Activated CD8-positive, alpha-beta memory T cell treated with anti-CD3 and anti-CD28 coated beads for 1 hour (primary cell): ENCODE measurements around the gene MFSD1.
"Not testable (repeated sequence)": the region's sequence is repeated elsewhere in the genome, so short reads cannot be mapped to it uniquely, and the experiment has no call there.

Source experiments
- DNase-seq, 2 donors: peaks; one replicate each; pipeline ENCODE4 v3.0.0-alpha.2; 2020; ENCODE audit warnings: low read depth in 1 of 2; ENCODE audit errors: extremely low read depth in 1 of 2

The MFSD1 gene

DNA sequence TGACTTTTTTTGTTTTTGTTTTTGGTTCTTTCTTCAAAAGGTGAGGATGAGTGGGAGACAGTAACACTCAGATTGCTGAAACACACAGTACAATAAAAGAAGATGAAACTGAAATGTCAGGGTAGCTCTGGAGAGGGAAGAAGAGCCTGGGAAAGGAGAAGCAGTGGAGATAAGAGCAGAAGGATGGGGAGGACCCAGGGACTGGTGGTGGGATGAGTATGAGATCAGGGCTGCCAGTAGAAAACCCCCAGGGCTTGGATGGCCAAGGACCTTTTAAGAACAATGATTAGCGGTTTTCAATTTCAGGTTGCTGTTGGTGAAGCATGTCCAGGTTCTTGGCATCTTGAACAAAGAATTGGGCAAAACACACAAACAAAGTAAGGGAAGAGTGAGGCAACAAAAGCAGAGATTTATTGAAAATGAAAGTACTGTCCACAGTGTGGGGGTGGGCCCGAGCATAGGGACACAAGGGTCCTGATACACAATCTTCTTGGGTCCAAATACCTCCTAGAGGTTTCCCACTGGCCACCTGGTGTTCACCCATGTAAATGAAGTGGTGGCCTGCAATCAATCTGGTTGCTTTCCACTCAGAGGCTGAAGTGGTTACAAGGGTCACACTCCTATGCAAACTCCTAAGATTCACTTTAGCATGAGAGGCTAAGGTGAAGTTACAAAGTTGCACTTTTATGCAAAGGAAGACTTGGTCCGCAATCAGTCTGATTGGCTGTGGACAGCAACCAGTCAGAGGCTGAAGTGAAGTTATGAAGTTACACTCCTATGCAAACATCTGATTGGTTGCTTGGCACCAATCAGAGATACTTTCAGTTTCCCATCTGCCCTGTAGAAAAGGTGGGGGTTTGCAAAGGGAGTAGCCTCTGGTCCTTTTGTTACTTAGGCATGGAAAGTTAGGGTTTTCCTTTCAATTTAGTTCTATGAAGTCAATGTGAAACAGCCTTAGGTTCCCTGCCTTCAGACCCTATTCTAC, 26.1 kb upstream of the MFSD1 start:
- DNase-seq = no peak

GRCh38 chr3:158776531-158776930, 25.3 kb upstream of the MFSD1 start:
- no peak for DNase-seq

DNA sequence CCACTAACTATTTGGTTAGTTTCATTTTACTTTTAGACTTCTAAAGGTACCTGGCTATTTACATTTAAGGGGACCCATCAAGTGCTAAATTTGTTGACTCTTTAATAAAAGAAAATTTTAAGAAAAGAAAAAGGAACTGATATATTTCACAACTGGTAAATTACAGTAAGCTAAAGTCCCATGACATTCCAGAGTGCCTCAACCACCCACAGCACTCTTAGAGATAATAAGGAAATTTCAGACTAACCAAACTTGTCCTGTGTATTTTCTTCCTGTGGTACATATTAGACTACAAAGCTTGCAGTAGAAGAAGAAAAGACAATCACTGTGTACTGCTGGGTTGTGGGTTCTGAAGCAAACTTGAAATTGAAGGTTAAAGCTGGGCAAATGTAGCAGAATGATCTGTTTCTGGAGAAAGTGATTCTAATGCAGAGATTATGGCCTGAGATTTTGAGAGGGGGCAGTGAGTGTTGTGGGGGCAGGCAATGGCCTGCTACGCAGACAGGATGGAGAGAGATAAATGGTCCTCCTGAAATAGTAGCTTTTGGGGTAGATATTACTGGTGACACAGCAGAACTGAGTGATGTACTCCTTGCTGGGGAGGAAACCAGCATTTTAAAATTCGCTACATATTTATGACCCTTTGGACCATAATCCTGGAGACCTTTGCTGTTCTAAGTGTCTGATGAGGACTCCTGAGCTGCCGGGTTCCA, 24.5 kb upstream of the MFSD1 start:
- no peak for DNase-seq

- no peak for DNase-seq
Observed at GRCh38 chr3:158780766-158781165, 21.1 kb upstream of the MFSD1 start.

DNA sequence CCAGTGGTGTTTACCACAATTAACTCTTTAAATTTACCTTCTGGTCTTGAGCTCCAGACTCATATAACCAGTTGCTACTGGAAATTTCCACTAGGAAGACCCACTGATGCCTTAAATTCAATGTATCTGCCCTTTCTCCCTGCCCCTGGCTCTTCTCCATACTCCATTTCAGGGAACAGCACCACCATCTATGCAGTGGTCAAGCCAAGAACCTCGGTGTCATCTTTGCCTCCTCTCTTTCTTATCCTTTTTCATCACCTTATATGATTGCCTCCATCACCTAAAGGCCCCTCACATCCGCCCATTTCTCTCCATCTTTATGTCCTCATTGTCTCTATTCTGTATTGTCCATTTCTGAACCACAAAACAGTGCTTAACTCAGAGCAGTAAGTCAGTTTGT, 20.7 kb upstream of the MFSD1 start:
- no peak for DNase-seq

DNA sequence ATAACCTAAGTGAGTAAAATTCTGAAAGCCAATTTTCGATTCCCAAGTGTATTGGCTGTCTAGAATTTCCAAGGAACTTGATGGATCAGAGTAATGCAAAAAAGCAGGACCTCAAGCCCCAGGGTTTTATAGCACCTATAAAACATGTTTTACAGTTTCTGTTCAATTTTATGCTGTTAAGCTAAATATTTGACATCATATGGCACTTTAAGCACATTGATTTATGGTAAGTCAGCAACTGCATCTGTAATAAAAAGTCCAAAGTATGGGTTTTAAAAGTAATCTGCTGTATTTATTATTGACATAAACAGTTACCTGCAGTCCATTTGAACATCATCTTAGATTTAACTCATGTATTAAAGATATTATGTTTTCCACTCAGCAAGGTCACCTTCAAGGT, 20.0 kb upstream of the MFSD1 start:
- DNase-seq = no peak

DNA sequence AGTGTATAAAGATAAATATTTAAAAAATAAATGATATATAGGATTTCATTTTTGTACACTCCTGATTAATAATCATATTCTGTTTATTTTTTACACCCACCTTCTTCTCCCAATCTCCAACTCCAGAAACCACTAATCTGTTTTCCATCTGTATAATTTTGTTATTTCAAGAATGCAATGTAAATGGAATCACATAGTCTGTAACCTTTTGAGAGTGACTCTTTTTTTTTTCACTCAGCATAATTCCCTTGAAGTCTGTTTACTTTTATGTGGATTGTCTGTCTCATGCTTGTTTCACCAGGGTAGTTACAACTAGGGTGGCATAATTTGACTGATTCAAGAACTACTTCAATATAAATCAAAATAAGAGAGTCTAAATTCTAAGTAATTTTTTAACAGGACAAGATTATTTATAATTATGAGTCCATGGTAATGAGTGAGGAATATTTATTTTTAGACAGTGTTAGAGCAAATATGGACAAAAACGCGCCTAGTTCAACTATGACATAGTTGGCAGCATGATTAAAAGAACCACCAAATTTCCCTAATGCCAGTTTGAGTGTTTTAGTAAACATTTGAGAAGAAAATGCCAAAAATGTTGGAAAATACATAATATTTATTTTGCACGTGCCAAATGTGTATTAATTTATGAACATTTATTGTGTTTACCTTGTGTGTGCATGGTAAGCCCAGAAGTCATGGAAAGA, 19.4 kb upstream of the MFSD1 start:
- DNase-seq = no peak

GRCh38 chr3:158783051-158783450, 18.8 kb upstream of the MFSD1 start:
- no peak for DNase-seq

- DNase-seq = no peak
Observed at GRCh38 chr3:158785972-158786371, 15.9 kb upstream of the MFSD1 start.

GRCh38 chr3:158788446-158788845, 13.4 kb upstream of the MFSD1 start:
- DNase-seq = no peak

GRCh38 chr3:158789592-158789991, 12.3 kb upstream of the MFSD1 start:
- no peak for DNase-seq

DNA sequence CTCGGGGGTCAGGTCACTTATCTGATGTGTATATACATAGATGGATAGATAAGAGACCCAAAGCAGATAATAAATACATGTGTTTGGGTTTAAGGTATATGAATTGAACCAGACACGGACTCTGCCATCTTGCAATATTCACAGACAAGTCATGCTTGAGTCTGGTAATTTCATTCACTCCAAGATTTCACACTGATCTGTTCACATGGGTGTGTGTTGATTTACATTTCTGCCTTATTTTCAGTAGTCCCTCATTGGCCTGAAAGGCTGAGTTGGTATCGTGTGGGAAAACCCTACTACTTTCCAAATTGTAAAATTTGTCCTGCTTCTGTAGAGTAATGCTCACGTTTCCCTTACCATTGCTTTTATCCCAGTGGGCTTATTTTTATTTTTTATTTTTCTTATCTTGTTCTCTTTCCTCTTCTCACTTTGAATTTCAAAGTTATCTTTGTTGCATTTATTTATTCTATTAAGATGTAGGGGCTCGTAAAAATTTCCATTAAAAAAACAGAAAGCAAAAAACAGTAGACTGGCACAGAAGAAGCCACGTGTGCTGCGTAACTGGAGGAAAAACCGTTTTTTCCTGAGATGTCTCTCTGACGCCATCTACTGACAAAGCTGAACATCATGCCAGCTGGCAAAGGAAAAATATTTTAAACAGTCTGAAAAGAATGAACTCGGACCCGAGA, 10.8 kb upstream of the MFSD1 start:
- no peak for DNase-seq

DNA sequence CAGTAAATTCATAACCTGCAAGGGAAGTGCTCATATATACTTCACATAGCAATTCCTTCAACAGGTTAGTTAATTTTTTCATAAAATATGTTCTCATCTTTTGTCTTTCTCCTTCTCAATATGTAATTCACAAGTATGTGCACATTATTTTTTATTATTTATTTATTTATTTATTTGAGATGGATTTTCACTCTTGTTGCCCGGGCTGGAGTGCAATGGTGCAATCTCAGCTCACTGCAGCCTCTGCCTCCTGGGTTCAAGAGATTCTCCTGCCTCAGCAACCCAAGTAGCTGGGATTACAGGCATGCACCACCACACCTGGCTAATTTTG, 10.3 kb upstream of the MFSD1 start:
- DNase-seq = not testable (repeated sequence)

GRCh38 chr3:158792709-158793108, 9.1 kb upstream of the MFSD1 start:
- no peak for DNase-seq

DNA sequence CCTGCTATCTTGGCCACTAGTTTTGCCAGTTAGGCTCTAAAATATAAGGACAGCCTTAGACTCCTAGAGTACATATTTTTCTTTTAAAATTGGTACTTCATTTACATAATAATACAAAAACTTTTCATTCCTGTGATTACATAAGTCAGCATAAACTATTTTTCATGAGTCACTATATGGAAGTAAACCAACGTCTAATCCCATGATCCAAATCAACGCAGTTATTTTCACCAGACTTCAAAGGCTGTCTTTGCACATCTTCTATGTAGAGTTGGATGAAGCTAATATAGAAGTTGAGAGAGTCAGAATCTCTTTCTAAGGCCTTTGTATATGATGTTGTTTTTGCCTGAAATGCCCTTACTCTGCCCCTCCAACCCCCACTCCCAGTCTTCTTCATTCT, 7.6 kb upstream of the MFSD1 start:
- DNase-seq = no peak

- DNase-seq = no peak
Observed at GRCh38 chr3:158794936-158795518, 6.8 kb upstream of the MFSD1 start.

GRCh38 chr3:158801201-158801600, 653 bp upstream of the MFSD1 start:
- DNase-seq = no peak

DNA sequence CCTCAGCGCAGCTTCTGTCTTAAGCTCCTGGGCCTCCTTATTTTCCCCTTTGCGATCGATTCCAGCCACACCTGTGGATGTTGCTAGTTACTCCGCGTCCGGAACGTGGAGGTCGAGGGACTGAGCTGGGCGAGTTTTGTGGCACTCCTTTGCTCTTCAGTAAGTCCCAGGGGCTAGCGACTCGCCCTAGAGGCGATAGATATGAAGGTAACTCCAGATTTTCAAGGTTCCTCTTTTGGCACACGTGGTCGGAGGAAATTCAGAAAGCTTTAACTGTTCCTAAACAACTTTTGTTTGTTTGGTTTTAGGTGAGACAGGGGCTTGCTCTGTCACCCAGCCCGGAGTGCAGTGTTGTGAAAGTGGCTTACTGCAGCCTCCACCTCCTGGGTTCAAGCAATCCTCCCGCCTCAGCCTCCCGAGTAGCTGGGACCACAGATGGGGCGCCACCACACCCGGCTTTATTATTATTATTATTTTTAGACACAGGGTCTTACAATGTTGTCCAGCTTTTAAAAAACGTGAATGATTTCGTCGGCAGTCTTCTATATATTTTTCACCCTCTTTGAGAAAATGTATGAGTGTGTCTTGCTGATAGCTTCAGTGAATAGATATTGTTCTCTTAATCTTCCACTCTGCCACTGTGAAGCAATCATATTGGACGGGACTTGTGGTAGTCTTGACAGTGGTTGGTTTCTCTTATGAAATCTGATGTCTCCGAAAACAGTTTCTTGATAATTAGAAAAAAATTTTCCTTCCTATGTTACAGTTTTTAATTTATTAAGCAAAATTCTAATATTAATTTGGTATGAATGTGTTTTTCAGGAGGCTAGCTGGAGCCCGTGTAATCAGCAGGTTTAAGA, 785 bp downstream of the MFSD1 start:
- no peak for DNase-seq

GRCh38 chr3:158804441-158804840, 2.6 kb downstream of the MFSD1 start:
- no peak for DNase-seq

DNA sequence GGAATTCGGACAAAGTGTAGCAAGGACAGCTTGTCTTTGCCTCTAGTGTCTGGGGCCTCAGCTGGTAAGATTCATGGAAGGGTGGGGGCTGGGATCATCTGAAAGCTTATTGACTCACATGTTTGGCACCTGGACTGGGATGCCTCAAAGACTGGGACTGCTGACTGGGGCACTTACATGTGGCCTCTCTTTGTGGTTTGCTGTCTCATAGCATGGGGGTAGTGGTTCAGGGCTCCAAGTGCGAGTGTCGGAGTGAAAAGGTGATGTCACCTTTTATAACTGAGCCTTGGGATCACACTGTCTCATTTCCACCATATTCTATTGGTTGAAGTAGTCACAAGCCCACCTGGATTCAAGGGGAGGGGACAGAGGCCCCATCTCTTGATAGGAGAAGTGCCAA, 6.8 kb downstream of the MFSD1 start:
- DNase-seq = no peak
